GM18526 (cell line): ENCODE results near the gene OPRD1.

Source experiments
- POLR2A ChIP-seq: IDR thresholded peaks from 3 replicates; pipeline ENCODE4 v1.6.1; 2011; ENCODE audit not compliant: insufficient read length; ENCODE audit errors: extremely low read depth

The OPRD1 gene

DNA sequence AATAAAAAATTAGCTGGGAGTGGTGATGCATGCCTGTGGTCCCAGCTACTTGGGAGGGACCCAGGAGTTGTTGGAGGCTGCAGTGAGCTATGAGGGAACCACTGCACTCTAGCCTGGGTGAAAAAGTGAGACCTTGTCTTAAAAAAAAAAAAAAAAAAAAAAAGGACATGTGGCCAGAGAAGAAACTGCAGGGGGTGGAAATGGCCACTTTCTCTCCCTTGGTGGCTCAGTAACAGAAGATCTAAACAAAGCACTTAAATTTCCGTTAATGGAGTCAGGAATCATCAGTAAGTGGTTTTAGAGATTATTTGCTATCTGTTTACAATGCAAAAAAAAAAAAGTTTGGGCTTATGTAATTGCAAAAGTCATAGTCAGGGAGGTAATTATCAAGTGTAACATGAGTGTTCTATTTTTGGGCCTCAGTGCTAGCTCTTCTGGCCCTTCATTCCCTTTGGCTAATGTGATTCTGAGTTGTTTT lies 19.3 kb upstream of the OPRD1 start:
- TF ChIP-seq POLR2A: no peak

DNA sequence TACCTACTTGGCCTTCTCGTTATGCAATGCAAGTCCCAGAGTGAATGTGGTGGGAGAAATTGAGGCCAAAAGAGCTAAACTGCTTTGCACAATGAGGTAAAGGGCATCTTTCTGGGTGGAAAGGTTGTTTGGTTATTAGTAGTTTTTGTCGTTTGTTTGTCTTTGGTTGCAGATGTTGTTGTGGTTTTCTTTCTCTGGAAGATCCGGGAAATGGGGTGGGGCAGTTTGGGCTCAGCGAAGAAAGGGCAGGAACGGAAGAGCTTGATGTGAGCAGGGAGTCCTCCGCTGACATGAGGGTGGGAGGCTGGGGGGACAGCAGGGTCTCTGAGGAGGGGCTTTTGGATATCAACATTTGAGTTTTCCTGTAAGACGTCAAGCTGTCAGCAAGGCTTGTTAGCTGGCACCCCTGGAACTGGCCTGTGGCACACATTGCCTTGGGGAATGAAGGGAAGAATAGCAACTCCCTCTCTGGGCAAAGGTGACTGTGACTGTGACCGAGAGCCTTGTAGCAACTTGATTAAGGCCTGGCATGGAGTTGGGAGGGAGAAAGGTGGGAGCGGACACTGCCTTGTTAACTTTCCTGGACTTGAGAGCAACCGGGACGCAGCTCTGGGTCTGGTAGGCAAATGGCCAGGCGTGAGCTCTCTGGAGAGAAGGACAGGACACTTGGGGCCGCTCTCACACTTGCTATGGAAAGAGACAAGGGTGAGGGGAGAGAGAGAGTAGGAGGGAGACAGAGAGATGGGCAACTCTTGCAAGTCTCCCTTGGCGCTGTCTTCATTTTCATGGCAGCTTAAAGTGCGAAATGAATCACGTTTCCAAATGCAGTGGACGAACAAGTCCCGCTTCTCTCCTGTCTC lies 15.4 kb upstream of the OPRD1 start:
- no peak for TF ChIP-seq POLR2A

DNA sequence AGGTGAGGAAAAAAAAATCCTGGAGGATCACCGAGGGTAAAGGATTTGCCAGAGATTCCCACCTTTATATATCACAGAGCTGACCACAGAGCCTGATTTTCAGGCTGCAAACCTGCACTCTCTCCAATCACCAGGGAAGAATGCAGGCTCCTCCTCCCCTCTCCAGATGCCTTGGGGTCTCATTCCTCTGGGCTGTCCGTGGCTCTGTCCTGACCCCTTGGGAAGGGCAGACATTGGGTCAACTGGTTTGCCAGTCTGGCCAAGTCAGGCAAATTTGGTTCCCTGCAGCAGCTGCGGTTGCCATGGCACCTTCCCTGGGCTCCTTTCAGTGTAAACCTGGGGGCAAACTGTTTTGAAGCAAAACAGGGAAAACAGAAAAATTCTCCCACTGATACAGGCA lies 11.6 kb upstream of the OPRD1 start:
- no peak for TF ChIP-seq POLR2A

DNA sequence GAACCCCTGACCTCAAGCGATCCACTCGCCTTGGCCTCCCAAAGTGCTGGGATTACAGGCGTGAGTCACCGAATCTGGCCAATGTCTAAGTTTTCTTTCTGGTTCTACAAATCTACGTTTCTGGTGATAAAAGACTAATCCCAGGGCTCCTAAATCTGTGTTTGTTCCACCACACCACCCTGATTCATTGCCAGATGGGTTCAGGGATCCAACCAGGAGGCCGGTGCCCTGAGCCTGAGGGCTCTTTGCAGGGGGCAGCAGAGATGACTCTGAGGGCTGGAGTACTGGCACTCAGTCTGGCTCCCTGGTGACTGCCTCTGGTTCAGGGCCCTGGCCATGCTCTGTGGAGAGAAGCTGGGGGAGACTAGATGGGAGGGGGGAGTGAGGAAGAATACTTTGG lies 10.5 kb upstream of the OPRD1 start:
- no peak for TF ChIP-seq POLR2A

DNA sequence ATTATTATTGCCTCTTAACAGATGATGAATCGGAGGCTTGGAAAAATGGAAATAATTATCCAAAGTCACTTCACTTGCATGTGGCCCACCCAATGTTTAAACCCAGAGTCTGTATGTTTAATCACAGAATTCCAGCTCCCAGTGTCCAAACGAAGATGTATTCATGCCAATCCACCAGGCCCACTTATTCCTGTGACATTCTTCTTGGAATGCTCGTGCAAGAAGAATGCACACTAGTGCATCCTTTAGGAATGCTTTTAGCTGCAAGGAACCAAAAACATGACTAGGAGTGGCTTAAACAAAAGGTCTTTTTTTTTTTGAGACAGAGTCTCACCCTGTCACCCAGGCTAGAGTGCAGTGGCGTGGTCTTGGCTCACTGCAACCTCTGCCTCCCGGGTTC lies 8.9 kb upstream of the OPRD1 start:
- TF ChIP-seq POLR2A: no peak

DNA sequence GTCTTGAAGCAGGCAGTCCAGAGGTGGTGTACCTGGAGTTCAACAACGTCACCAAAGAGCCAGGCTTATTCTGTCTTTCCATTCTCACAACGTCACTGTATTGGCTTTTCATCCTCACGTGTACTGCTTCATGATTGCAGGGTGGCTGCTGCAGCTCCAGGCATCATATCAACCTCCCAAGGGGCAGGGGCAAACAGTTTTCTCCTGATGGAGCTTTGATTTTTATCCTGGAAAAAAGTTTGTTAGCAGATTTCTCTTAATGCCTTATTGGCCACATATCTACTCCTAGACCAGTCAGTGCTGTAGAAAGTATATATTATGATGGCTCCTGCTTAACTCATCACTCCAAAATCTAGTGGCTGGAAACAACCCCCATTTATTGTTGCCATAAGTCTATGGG lies 8.3 kb upstream of the OPRD1 start:
- TF ChIP-seq POLR2A: no peak

DNA sequence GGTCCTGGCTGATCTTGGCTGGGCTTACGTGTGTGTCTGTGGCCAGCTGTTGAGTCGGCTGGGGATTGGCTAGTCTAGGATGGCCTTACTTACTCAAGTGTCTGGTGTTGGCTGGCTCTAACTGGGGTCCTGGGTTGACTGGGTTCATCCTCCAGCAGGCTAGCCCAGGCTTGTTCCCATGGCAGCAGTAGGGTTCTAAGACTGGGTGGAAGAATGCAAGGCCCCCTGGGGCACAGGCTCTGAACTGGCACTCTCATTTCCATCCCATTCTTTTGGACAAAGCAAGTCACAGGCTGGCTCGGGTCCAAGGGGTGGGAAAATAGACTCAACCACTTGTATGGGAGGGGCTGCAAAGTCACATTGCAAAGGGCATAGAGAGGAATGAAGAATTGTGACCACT lies 7.9 kb upstream of the OPRD1 start:
- TF ChIP-seq POLR2A: no peak

DNA sequence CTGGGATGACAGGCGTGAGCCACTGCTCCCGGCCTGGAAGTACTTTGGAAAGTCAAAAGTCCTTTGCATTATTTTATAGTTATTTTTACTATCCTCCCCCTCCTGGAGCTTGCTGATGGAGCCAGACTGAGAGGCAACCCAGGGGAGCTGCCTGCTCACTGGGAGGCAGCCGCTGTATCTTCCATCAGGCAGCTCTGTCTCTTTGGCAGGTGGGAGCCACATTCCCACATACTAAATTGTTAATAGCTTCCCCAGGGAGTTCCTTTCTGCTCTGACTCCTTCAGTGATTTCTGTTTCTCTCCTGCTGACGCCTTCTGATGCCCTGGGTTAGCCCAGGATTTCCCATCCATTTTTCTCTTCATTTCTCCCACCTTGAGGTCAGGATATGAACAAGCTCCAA lies 4.9 kb upstream of the OPRD1 start:
- no peak for TF ChIP-seq POLR2A

DNA sequence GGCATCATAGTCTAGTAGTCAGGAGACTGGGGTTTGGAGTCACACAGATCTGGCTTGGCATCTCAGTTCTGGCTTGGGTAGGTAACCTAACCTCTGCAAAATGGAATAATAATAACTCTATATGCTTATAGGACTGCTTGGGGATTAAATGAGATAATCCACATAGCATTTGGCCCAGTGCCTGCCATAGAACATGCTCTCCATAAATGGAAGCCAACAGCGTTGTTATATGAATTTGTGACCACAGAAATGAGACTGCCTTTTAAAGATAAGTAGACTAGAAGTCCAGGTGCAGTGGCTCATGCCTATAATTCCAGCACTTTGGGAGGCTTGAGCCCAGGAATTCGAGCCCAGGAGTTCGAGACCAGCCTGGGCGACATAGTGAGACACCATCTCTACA lies 4.0 kb upstream of the OPRD1 start:
- no peak for TF ChIP-seq POLR2A

DNA sequence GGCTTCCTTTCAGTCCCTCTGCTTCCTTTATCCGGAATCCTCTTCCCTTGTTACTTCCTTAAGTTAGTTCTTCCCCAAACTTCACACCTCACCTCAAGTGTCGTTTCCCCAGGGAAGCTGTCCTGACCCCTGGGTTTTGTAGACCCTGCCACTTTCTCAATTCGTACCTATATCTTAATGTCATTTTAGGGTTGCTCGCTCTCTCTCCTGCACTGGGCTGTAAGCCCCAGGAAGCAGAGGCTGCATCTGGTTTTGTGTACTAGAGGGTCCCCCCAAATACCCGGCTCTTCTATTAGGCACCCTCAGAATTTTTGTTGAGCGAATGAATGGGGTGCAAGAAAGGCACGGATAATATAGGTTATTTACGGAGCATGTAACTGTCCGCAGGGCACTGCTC lies 603 bp upstream of the OPRD1 start:
- TF ChIP-seq POLR2A: no peak

DNA sequence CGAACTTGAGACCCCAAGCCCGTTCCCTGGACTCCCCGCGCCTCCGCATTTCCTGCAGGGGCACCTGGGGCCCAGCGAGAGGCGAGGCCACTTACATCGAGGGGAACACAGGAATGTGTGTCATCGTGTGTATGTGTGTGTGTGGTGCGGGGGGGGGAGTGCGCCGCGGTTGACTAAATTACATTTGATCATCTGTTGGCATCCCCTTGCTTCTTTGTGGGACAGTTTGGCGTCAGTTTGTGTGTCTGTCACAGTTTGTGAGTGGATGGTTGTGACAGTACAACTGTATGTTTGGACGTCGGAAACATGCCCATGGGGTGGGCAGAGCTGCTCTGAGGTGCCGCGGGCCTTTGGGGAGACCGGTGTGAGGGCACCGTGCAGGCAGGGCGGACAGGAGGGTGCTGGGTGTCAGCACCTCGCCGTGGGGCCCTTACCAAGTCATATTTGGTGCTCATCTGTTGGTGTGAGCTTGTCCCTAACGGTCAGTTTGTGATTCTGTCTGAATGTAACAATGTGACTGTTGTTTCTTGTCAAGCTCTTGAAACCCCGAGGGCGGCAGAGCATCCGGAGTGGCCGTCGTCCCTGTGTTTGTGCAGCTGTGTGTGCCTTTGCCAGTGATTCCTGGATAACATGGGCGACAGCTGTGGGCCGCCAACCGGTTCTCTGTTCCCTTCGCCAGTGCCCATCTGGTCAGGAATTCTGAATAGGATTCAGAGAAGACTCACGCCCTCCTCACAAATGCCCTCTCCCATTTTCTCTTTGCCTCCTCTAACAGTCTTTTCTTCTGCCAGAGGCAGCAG lies 899 bp downstream of the OPRD1 start:
- no peak for TF ChIP-seq POLR2A

DNA sequence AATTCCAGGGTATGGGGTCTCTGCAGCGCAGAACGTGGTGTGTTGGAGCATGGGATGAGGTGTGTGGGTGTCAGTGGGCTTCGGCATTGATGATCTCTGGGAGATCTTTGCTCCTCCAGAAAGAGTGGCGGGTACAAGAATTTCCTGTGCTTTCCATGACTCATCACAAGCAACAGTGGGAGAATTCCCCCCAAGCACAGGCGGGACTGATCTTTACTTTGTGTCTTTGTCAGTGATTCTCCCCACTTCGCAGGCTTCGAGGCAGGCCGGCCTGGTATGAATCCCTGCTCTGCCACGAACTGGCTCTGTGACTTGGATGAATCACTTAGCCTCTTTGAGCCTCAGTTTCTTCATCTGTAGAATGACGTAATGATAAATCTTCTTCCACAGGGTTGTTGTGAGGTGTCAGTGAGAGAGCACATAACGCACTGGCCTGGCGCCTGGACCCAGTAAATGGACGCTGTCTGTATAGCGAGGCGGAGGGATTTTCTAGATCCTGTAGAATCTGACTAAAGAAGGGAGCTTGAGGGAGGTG lies 2.0 kb downstream of the OPRD1 start:
- TF ChIP-seq POLR2A: no peak

DNA sequence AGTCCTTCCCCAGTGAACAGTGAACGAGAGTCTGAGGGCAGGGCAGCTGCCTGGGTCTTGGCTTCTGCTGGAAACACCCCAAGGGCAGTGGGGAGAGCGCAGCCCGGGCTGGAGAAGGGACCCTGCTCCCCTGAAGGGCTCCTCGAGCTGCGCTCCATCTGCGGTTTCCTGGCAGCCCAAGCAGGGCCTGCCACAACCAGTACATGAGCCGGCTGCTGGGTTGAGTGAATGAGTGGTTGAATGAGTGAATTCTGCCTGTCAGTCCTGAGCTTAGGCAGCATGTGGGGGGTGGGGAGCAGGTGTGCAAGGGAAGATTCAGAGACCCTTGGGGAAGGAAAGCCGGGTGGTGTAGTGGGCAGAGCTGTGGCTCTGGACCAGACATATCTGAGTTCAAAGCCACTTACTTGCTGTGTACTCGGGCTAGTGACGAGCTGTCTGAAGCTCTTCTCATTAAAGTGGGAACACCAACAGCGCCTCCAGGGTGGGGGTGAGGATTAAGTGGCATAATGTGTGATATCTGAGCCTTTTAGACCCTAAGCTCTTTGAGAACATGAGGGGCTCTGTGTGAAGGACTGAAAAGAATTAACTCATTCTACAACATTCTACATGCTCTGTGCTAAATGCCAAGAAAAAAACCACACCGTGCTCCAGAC lies 3.7 kb downstream of the OPRD1 start:
- TF ChIP-seq POLR2A: no peak

DNA sequence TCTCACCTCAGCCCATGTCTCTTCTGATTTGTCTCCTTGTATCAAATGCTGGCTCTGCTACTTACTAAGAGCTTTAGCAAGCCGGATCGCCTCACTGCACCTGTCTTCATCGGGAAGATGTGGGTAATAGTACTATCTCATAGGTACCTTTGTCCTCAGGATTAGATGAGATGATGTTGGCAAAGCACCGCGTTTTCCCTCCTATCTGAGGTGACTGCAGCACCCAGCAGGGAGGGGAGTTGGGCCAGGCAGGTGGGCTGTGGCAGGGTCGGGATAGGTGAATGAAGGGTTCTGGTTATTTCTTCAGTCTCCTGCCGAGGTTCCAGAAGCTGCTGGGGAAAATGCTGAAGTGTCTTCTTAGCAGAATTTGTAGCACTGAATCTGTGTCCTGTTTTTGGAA lies 5.2 kb downstream of the OPRD1 start:
- TF ChIP-seq POLR2A: no peak

DNA sequence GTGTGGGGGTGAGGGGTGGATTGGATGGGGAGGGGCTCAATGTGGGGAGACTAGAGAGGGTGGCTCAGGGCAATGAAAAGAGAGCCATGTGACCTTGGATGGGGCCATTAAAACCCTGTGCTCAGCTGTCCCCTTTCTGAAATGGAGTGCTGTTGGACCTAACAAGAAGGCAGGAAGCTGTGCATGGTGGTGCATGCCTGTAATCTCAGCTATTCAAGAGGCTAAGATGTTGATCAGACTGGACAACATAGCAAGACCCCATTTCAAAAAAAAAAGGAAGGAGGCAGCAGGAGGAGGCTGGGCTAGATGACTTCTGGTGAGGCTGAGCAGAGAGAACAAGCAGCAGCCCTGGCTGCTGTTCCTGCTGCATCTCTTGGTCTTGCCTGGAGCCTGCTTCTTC lies 7.0 kb downstream of the OPRD1 start:
- no peak for TF ChIP-seq POLR2A
